HUES64 (cell line): Measurements from ENCODE around the gene TM2D3.
"Not testable (repeated sequence)": the region's sequence is repeated elsewhere in the genome, so short reads cannot be mapped to it uniquely, and the experiment has no call there.

Source experiments
- H3K27ac ChIP-seq: 2 replicates; pipeline ENCODE4 v1.7.0; 2013; ENCODE audit warnings: low read depth, low read length, inconsistent platforms
- H3K27me3 ChIP-seq: 2 replicates; pipeline ENCODE4 v1.6.1; 2013; ENCODE audit warnings: mild to moderate bottlenecking, low read length; ENCODE audit not compliant: insufficient read depth
- H3K36me3 ChIP-seq: 2 replicates; pipeline ENCODE4 v1.6.1; 2013; ENCODE audit warnings: mild to moderate bottlenecking, low read length; ENCODE audit not compliant: insufficient read depth
- H3K4me1 ChIP-seq: 2 replicates; pipeline ENCODE4 v1.6.1; 2013; ENCODE audit warnings: mild to moderate bottlenecking, low read length, moderate library complexity; ENCODE audit not compliant: insufficient read depth
- H3K4me3 ChIP-seq: 2 replicates; pipeline ENCODE4 v1.5.1; 2013; ENCODE audit warnings: mild to moderate bottlenecking, low read length, moderate library complexity
- H3K9ac ChIP-seq: 2 replicates; pipeline ENCODE4 v1.6.1; 2013; ENCODE audit warnings: mild to moderate bottlenecking, low read depth, low read length
- H3K9me3 ChIP-seq: 2 replicates; pipeline ENCODE4 v1.6.1; 2013; ENCODE audit warnings: low read depth, low read length; ENCODE audit not compliant: insufficient read depth
- WGBS: fragments of 150-250, 120-280 bp; methylation state at CpG from one replicate; pipeline ENCODE4 v1.1.7; 2013; ENCODE audit warnings: missing lambda C conversion rate; 5-methylcytosine and 5-hydroxymethylcytosine counted together

The TM2D3 gene

GRCh38 chr15:101657171-101657570 is 5.0 kb upstream of the TM2D3 start:
- Histone ChIP-seq H3K9me3 (no peaks in the 10 kb centered on the region), H3K36me3 (peaks cover 6% of the 10 kb centered on the region; the same call in 1 of the 2 replicates), H3K9ac (no peak overlapping the region), H3K27ac (no peak overlapping the region), H3K4me1 (0 out of 2 replicates have a peak, but pooled peaks cover 2% of the 10 kb centered on the region), H3K4me3 (no peak overlapping the region), H3K27me3 (no peaks in the 10 kb centered on the region)
- 95% methylated on average over 10 of the region's 10 CpGs for WGBS

GRCh38 chr15:101654624-101655337 is 2.6 kb upstream of the TM2D3 start:
- WGBS, result 96% methylated on average over 8 of the region's 10 CpGs
- not testable (repeated sequence) for H3K4me1 ChIP-seq, H3K9me3 ChIP-seq, H3K9ac ChIP-seq, H3K36me3 ChIP-seq, H3K27me3 ChIP-seq, H3K4me3 ChIP-seq, H3K27ac ChIP-seq

- WGBS, result 93% methylated on average over 8 of the region's 8 CpGs
- no peaks in the 10 kb centered on the region for H3K9me3 ChIP-seq
- H3K36me3 ChIP-seq, result peaks cover 14% of the 10 kb centered on the region
- no peaks in the 10 kb centered on the region for H3K27me3 ChIP-seq
- H3K4me1 ChIP-seq, result peaks cover 7% of the 10 kb centered on the region; the same call in 1 of the 2 replicates
- H3K9ac ChIP-seq, result no peak overlapping the region
- no peak overlapping the region for H3K27ac ChIP-seq
- H3K4me3 ChIP-seq, result no peak overlapping the region
Measured at GRCh38 chr15:101654171-101654570, 2.0 kb upstream of the TM2D3 start.

GRCh38 chr15:101652786-101653430 is 727 bp upstream of the TM2D3 start:
- H3K27ac ChIP-seq, result 0 out of 2 replicates have a peak overlapping the region, but pooled peaks have one; percentile 74
- WGBS, result 41% methylated on average over 42 of the region's 42 CpGs
- H3K4me1 ChIP-seq, result peaks cover 6% of the 10 kb centered on the region; the same call in 1 of the 2 replicates
- H3K9ac ChIP-seq, result peak overlapping the region; percentile 86
- H3K36me3 ChIP-seq, result peaks cover 26% of the 10 kb centered on the region
- H3K9me3 ChIP-seq, result no peaks in the 10 kb centered on the region
- H3K27me3 ChIP-seq, result no peaks in the 10 kb centered on the region
- peak overlapping the region; percentile 93 for H3K4me3 ChIP-seq

- H3K9ac ChIP-seq, result peak overlapping the region; percentile 82
- H3K27ac ChIP-seq, result peak overlapping the region; percentile 84; the same call in 1 of the 2 replicates
- peaks cover 6% of the 10 kb centered on the region; the same call in 1 of the 2 replicates for H3K4me1 ChIP-seq
- H3K9me3 ChIP-seq, result no peaks in the 10 kb centered on the region
- H3K36me3 ChIP-seq, result peaks cover 38% of the 10 kb centered on the region
- under 1% methylated on average over 31 of the region's 32 CpGs for WGBS
- H3K27me3 ChIP-seq, result no peaks in the 10 kb centered on the region
- H3K4me3 ChIP-seq, result peak overlapping the region; percentile 93
Measured at GRCh38 chr15:101651554-101652097, 555 bp downstream of the TM2D3 start.

- Histone ChIP-seq H3K9ac (no peak overlapping the region), H3K36me3 (peaks cover 46% of the 10 kb centered on the region), H3K4me1 (peaks cover 6% of the 10 kb centered on the region; the same call in 1 of the 2 replicates), H3K9me3 (no peaks in the 10 kb centered on the region), H3K4me3 (no peak overlapping the region), H3K27me3 (no peaks in the 10 kb centered on the region), H3K27ac (no peak overlapping the region)
- WGBS, result 89% methylated on average over 3 of the region's 5 CpGs
Measured at GRCh38 chr15:101650145-101650544, 2.0 kb downstream of the TM2D3 start.

- Histone ChIP-seq H3K36me3 (peaks cover 63% of the 10 kb centered on the region), H3K27ac (no peak overlapping the region), H3K4me3 (no peak overlapping the region), H3K4me1 (peaks cover 6% of the 10 kb centered on the region; the same call in 1 of the 2 replicates), H3K9me3 (no peaks in the 10 kb centered on the region), H3K27me3 (no peaks in the 10 kb centered on the region), H3K9ac (no peak overlapping the region)
- WGBS, result 98% methylated on average over 6 of the region's 6 CpGs
Measured at GRCh38 chr15:101648356-101648755, 3.8 kb downstream of the TM2D3 start.

GRCh38 chr15:101647251-101647650 is 4.9 kb downstream of the TM2D3 start:
- H3K27me3 ChIP-seq, result no peaks in the 10 kb centered on the region
- no peak overlapping the region for H3K4me3 ChIP-seq
- no peak overlapping the region for H3K27ac ChIP-seq
- H3K4me1 ChIP-seq, result peaks cover 6% of the 10 kb centered on the region; the same call in 1 of the 2 replicates
- no peak overlapping the region for H3K9ac ChIP-seq
- peaks cover 73% of the 10 kb centered on the region for H3K36me3 ChIP-seq
- 92% methylated on average over 3 of the region's 3 CpGs for WGBS
- no peaks in the 10 kb centered on the region for H3K9me3 ChIP-seq

GRCh38 chr15:101646672-101647071 is 5.5 kb downstream of the TM2D3 start:
- peaks cover 79% of the 10 kb centered on the region for H3K36me3 ChIP-seq
- peaks cover 6% of the 10 kb centered on the region; the same call in 1 of the 2 replicates for H3K4me1 ChIP-seq

GRCh38 chr15:101642361-101642760 is 9.8 kb downstream of the TM2D3 start:
- Histone ChIP-seq H3K9ac (no peak overlapping the region), H3K4me3 (no peak overlapping the region), H3K4me1 (peaks cover 7% of the 10 kb centered on the region), H3K27ac (no peak overlapping the region), H3K9me3 (no peaks in the 10 kb centered on the region), H3K36me3 (peaks cover 68% of the 10 kb centered on the region), H3K27me3 (no peaks in the 10 kb centered on the region)
- 92% methylated on average over 11 of the region's 11 CpGs for WGBS

More at GRCh38 chr15:101646672-101647071, 5.5 kb downstream of the TM2D3 start:
- no peaks in the 10 kb centered on the region for H3K27me3 ChIP-seq
- H3K9ac ChIP-seq, result no peak overlapping the region
- no peaks in the 10 kb centered on the region for H3K9me3 ChIP-seq
- 95% methylated on average over 8 of the region's 8 CpGs for WGBS
- no peak overlapping the region for H3K27ac ChIP-seq
- no peak overlapping the region for H3K4me3 ChIP-seq

- WGBS, result 100% methylated on average over 1 of the region's 1 CpG
- no peak overlapping the region for H3K9ac ChIP-seq
- H3K27me3 ChIP-seq, result no peaks in the 10 kb centered on the region
- H3K27ac ChIP-seq, result no peak overlapping the region
- H3K4me1 ChIP-seq, result peaks cover 11% of the 10 kb centered on the region
- no peaks in the 10 kb centered on the region for H3K9me3 ChIP-seq
- no peak overlapping the region for H3K4me3 ChIP-seq
- H3K36me3 ChIP-seq, result peaks cover 64% of the 10 kb centered on the region
Measured at GRCh38 chr15:101641894-101642293, 10.3 kb downstream of the TM2D3 start.
